ENCODE results near the gene OR6C3.
"Not testable (repeated sequence)": the region's sequence is repeated elsewhere in the genome, so short reads cannot be mapped to it uniquely, and the experiment has no call there.

Gene OR6C3

DNA sequence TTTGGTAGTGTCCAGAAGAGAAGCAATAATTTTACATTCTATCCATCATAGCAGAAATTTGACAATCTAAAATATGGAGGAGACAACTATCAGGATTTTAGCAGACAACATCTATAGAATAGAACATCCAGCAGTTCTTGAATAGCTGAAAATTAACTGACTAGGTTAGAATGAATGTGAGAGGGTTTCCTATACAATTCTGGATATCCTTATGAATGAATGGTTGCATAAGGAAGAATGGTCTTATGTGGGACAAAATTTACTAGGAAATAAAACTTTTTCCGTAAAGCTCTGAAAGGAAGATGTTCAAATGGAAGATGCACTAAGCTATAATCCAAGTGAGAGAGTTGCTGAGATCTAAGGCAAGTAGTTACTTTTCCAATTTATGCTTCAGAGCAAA, at the start of gene OR6C3:
TSS of gene OR6C3 (plus strand) at position 301 of the 400 bp plus-strand sequence. CDS start 955 bp downstream, outside the sequence.
- Histone ChIP-seq H3K27me3 (ENCODE audit: control insufficient read depth, insufficient read depth, low read length) (no peaks in the 10 kb centered on the region), H3K9ac (ENCODE audit: low read length) (no peak within 1 kb of the TSS), H3K27ac (ENCODE audit: low read length) (no peak within 1 kb of the TSS), H3K4me3 (ENCODE audit: low read length) (no peak within 1 kb of the TSS), H3K9me3 (ENCODE audit: control insufficient read depth, low read depth, low read length) (no peaks in the 10 kb centered on the region), H3K4me1 (ENCODE audit: control insufficient read depth, low read depth, low read length) (peaks cover 11% of the 10 kb centered on the region), H3K36me3 (ENCODE audit: control insufficient read depth, low read depth, low read length) (no peaks in the 10 kb centered on the region)

DNA sequence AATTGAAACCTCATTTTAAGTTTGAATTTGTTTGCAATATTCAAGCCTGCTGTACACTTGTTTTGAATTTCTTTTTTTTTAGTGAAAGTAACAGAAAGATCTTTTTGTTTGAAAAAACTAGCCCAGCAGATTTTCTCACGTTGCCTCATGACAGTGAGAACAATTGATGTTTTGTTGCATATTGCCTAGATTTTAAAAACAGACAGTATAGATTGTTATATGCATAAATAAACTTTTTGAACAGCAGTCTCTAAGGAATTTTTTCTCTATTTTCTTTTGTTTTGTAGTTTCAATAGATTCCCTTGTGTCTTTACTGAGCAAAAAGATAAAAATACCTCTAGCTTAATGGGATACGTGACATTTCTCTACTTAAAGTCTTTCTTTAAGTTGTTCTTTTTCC, 49.6 kb upstream of the OR6C3 start:
- H3K4me1 ChIP-seq (ENCODE audit: control insufficient read depth, low read depth, low read length): no peaks in the 10 kb centered on the region
- no peak overlapping the region for H3K27ac ChIP-seq (ENCODE audit: low read length)
- no peak overlapping the region for H3K9ac ChIP-seq (ENCODE audit: low read length)
- no peaks in the 10 kb centered on the region for H3K27me3 ChIP-seq (ENCODE audit: control insufficient read depth, insufficient read depth, low read length)
- no peaks in the 10 kb centered on the region for H3K36me3 ChIP-seq (ENCODE audit: control insufficient read depth, low read depth, low read length)
- H3K4me3 ChIP-seq (ENCODE audit: low read length): no peak overlapping the region
- H3K9me3 ChIP-seq (ENCODE audit: control insufficient read depth, low read depth, low read length): peaks cover 5% of the 10 kb centered on the region

DNA sequence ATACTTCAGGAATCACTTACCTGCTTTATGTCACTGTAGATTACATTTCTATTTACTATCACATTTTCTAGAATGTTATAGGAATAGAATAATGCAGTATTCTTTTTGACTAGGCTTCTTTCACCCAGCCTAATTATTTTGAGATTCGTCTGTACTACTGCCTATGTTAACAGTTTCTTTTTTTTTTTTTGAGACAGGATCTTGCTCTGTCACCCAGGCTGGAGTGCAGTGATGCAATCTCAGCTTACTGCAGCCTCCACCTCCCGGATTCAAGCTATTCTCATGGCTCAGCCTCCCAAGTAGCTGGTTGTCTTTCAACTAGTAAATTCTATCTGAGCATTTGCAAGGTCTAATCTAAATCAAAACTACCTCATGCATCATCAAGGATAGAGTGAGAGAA, 40.5 kb upstream of the OR6C3 start:
- no peaks in the 10 kb centered on the region for H3K4me1 ChIP-seq (ENCODE audit: control insufficient read depth, low read depth, low read length)
- H3K27me3 ChIP-seq (ENCODE audit: control insufficient read depth, insufficient read depth, low read length): no peaks in the 10 kb centered on the region
- no peaks in the 10 kb centered on the region for H3K36me3 ChIP-seq (ENCODE audit: control insufficient read depth, low read depth, low read length)
- H3K9me3 ChIP-seq (ENCODE audit: control insufficient read depth, low read depth, low read length): no peaks in the 10 kb centered on the region
- H3K4me3 ChIP-seq (ENCODE audit: low read length): no peak overlapping the region
- H3K27ac ChIP-seq (ENCODE audit: low read length): no peak overlapping the region
- no peak overlapping the region for H3K9ac ChIP-seq (ENCODE audit: low read length)

DNA sequence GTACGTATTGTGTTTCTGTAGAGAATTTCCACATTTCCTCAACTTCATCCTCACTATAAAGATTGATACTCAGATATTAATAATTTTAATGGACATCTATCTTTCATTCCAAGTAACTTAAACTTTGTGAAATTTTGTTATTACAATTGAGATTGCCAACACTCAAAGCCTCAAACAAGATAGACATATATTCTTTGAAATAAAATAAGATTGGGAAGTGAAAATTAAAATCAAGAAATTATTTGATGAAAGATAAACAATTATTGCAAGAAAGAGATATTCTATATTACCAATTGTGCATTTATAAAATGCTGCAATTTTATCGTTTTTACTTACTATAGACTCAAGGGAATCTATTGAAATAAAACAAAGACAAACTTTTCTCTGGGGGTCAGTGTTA, 34.1 kb upstream of the OR6C3 start, which contains the start of gene OR6C6:
TSS of gene OR6C6 (minus strand) at position 101 of the 400 bp plus-strand sequence. CDS start 1,337 bp downstream, outside the sequence.
- H3K9ac ChIP-seq (ENCODE audit: low read length): no peak within 1 kb of the TSS
- no peak within 1 kb of the TSS for H3K27ac ChIP-seq (ENCODE audit: low read length)
- no peaks in the 10 kb centered on the region for H3K27me3 ChIP-seq (ENCODE audit: control insufficient read depth, insufficient read depth, low read length)
- no peaks in the 10 kb centered on the region for H3K9me3 ChIP-seq (ENCODE audit: control insufficient read depth, low read depth, low read length)
- no peaks in the 10 kb centered on the region for H3K36me3 ChIP-seq (ENCODE audit: control insufficient read depth, low read depth, low read length)
- H3K4me1 ChIP-seq (ENCODE audit: control insufficient read depth, low read depth, low read length): no peaks in the 10 kb centered on the region
- H3K4me3 ChIP-seq (ENCODE audit: low read length): no peak within 1 kb of the TSS

DNA sequence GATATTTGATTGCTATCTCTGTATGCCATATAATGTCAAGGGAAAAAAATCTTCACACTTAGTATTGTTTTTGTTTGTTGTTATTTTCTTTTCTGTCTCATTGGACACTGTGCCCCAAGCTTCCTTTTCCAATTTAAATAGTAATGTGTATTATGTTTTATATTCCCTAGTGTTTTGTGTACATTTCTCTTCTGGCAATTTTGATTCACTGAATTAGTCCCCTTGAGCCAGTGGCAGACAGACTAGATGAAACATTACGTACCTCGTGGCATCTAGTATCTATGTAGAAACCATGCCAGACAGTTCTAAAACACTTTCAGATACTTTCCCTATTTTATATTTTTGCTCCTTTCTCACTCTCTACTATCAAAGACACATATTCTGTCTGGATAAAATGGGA, 16.5 kb upstream of the OR6C3 start, which contains the start of gene OR6C1:
TSS of gene OR6C1 (plus strand) at position 301 of the 400 bp plus-strand sequence. CDS start 6,257 bp downstream, outside the sequence.
- Histone ChIP-seq H3K27me3 (ENCODE audit: control insufficient read depth, insufficient read depth, low read length) (no peaks in the 10 kb centered on the region), H3K36me3 (ENCODE audit: control insufficient read depth, low read depth, low read length) (no peaks in the 10 kb centered on the region), H3K4me1 (ENCODE audit: control insufficient read depth, low read depth, low read length) (no peaks in the 10 kb centered on the region), H3K9ac (ENCODE audit: low read length) (no peak within 1 kb of the TSS), H3K4me3 (ENCODE audit: low read length) (no peak within 1 kb of the TSS), H3K27ac (ENCODE audit: low read length) (no peak within 1 kb of the TSS), H3K9me3 (ENCODE audit: control insufficient read depth, low read depth, low read length) (no peaks in the 10 kb centered on the region)

DNA sequence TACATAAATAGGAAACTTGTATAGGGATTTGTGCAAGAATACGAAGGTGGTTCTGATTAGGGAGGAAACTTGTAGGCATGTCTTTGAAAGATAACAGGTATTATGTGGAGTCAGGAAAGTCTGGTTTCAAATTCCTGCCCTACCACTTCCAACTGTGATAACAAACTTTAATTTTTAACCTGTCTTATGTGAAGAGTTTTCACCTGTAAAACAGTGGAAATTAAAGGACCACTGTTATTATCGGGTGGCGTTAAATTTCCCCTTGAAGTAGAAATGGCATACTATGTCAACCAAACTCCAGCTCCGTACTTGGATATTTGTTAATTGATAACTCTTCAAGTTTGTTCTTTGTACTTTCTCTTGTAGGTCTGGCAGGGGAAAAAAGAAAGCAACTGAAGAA, 10.3 kb upstream of the OR6C3 start:
- Histone ChIP-seq H3K4me1 (ENCODE audit: control insufficient read depth, low read depth, low read length) (no peaks in the 10 kb centered on the region), H3K9ac (ENCODE audit: low read length) (no peak overlapping the region), H3K9me3 (ENCODE audit: control insufficient read depth, low read depth, low read length) (no peaks in the 10 kb centered on the region), H3K36me3 (ENCODE audit: control insufficient read depth, low read depth, low read length) (no peaks in the 10 kb centered on the region), H3K4me3 (ENCODE audit: low read length) (no peak overlapping the region), H3K27ac (ENCODE audit: low read length) (no peak overlapping the region), H3K27me3 (ENCODE audit: control insufficient read depth, insufficient read depth, low read length) (no peaks in the 10 kb centered on the region)

DNA sequence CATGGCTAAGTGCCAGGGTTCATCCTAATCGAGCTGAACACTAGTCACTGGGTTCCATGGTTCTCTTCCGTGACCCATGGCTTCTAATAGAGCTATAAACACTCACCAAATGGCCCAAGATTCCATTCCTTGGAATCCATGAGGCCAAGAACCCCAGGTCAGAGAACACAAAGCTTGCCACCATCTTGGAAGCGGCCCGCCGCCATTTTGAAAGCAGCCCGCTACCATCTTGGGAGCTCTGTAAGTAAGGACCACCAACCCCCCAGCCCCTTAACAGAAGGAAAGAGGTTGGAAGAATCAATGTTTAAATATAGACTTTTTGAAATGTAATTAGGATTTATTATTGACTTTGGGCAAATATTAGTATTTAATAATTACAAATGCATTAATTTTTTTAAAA, 4.7 kb upstream of the OR6C3 start:
- H3K27ac ChIP-seq (ENCODE audit: low read length); H3K36me3 ChIP-seq (ENCODE audit: control insufficient read depth, low read depth, low read length); H3K9me3 ChIP-seq (ENCODE audit: control insufficient read depth, low read depth, low read length); H3K27me3 ChIP-seq (ENCODE audit: control insufficient read depth, insufficient read depth, low read length); H3K4me1 ChIP-seq (ENCODE audit: control insufficient read depth, low read depth, low read length); H3K4me3 ChIP-seq (ENCODE audit: low read length); H3K9ac ChIP-seq (ENCODE audit: low read length): not testable (repeated sequence)

DNA sequence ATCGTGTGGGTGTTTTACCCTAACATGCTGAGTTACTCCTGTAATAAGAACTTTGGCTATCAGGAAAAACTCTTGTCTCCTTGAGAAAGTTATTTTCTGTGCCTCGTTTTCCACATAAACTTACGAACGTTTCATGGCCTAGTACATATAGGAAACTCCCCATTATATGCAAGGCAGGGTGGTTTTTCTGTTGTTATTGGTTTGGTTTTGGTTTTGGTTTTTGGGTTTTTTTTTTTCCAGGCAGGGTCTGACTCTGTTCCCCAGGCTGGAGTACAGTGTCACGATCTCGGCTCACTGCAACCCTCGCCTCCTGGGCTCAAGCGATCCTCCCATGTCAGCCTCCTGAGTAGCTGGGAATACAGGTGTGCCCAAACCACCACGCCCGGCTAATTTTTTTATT, 5.5 kb downstream of the OR6C3 start:
- Histone ChIP-seq H3K27me3 (ENCODE audit: control insufficient read depth, insufficient read depth, low read length) (no peaks in the 10 kb centered on the region), H3K4me1 (ENCODE audit: control insufficient read depth, low read depth, low read length) (peaks cover 11% of the 10 kb centered on the region), H3K9me3 (ENCODE audit: control insufficient read depth, low read depth, low read length) (no peaks in the 10 kb centered on the region), H3K4me3 (ENCODE audit: low read length) (no peak overlapping the region), H3K27ac (ENCODE audit: low read length) (no peak overlapping the region), H3K36me3 (ENCODE audit: control insufficient read depth, low read depth, low read length) (no peaks in the 10 kb centered on the region), H3K9ac (ENCODE audit: low read length) (no peak overlapping the region)

DNA sequence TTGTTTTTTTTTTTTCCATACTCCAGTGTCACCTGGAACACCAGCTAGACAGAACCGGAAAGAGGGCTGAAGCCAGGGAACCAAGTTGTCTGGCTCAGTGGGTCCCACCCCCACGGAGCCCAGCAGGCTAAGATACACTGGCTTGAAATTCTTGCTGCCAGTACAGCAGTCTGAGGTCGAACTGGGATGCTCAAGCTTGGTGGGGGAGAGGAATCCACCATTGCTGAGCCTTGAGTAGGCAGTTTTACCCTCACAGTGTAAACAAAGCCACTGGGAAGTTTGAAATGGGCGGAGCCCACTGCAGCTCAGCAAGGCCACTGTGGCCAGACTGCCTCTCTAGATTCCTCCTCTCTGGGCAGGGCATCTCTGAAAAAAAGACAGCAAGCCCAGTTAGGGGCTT, 24.8 kb downstream of the OR6C3 start:
- H3K27me3 ChIP-seq (ENCODE audit: control insufficient read depth, insufficient read depth, low read length); H3K36me3 ChIP-seq (ENCODE audit: control insufficient read depth, low read depth, low read length); H3K4me3 ChIP-seq (ENCODE audit: low read length); H3K9me3 ChIP-seq (ENCODE audit: control insufficient read depth, low read depth, low read length); H3K4me1 ChIP-seq (ENCODE audit: control insufficient read depth, low read depth, low read length); H3K27ac ChIP-seq (ENCODE audit: low read length); H3K9ac ChIP-seq (ENCODE audit: low read length): not testable (repeated sequence)

DNA sequence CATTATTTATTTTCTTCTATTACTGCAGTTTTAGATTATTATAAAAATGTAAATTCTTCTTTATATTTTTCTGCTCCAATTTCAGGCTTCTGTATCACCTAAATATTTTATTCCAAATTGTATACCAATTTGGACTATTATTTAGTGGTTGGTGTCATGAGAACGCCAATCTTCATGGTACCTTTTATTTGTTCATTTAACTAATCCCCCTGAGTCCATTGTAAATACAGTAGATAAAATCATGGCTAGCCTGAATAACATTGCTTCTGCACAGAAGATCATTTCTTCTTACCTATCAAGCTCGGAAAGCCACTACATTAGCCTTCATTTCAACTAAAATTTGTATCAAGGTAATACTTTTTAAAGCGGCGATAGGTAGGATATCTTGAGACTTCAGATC, 32.1 kb downstream of the OR6C3 start, which contains the start of gene OR6C75:
TSS of gene OR6C75 (plus strand) at position 301 of the 400 bp plus-strand sequence. CDS start 2,136 bp downstream, outside the sequence.
- H3K27me3 ChIP-seq (ENCODE audit: control insufficient read depth, insufficient read depth, low read length): no peaks in the 10 kb centered on the region
- H3K9ac ChIP-seq (ENCODE audit: low read length): no peak within 1 kb of the TSS

DNA sequence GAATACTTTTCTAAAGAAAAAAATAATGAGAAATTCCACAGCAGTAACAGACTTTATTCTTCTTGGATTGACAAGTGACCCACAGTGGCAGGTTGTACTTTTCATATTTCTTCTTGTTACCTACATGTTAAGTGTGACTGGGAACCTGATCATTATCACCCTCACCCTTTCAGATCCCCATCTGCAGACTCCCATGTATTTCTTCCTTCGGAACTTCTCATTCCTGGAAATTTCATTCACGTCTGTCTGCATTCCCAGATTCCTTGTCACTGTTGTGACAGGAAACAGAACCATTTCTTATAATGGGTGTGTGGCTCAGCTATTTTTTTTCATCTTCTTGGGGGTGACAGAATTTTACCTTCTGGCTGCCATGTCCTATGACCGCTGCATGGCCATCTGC, 34.5 kb downstream of the OR6C3 start:
- H3K9ac ChIP-seq (ENCODE audit: low read length): no peak overlapping the region
- H3K4me1 ChIP-seq (ENCODE audit: control insufficient read depth, low read depth, low read length): no peaks in the 10 kb centered on the region
- no peaks in the 10 kb centered on the region for H3K9me3 ChIP-seq (ENCODE audit: control insufficient read depth, low read depth, low read length)
- H3K36me3 ChIP-seq (ENCODE audit: control insufficient read depth, low read depth, low read length): no peaks in the 10 kb centered on the region
- no peaks in the 10 kb centered on the region for H3K27me3 ChIP-seq (ENCODE audit: control insufficient read depth, insufficient read depth, low read length)
- H3K4me3 ChIP-seq (ENCODE audit: low read length): no peak overlapping the region
- no peak overlapping the region for H3K27ac ChIP-seq (ENCODE audit: low read length)

More for the DNA sequence above, 32.1 kb downstream of the OR6C3 start, which contains the start of gene OR6C75:
- H3K27ac ChIP-seq (ENCODE audit: low read length): no peak within 1 kb of the TSS
- H3K9me3 ChIP-seq (ENCODE audit: control insufficient read depth, low read depth, low read length): no peaks in the 10 kb centered on the region
- no peaks in the 10 kb centered on the region for H3K36me3 ChIP-seq (ENCODE audit: control insufficient read depth, low read depth, low read length)
- H3K4me1 ChIP-seq (ENCODE audit: control insufficient read depth, low read depth, low read length): no peaks in the 10 kb centered on the region
- no peak within 1 kb of the TSS for H3K4me3 ChIP-seq (ENCODE audit: low read length)

DNA sequence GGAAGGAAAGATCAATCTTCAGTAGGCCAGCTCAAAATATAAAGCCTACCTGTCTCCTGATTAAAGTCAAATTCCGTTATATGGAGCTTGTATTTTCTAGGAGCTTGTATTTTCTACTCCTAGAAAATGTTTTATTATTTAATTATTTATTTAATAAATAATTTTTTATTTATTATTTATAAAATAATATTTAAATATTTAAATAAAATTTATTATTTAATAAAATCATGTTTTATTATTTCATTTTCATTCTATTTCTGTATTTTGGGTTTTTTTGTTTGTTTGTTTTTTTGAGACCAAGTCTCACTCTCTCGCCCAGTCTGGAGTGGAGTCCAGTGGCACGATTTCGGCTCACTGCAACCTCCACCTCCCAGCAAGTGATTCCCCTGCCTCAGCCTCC, 42.0 kb downstream of the OR6C3 start:
- no peaks in the 10 kb centered on the region for H3K36me3 ChIP-seq (ENCODE audit: control insufficient read depth, low read depth, low read length)
- no peaks in the 10 kb centered on the region for H3K9me3 ChIP-seq (ENCODE audit: control insufficient read depth, low read depth, low read length)
- no peak overlapping the region for H3K9ac ChIP-seq (ENCODE audit: low read length)
- no peaks in the 10 kb centered on the region for H3K27me3 ChIP-seq (ENCODE audit: control insufficient read depth, insufficient read depth, low read length)
- H3K4me1 ChIP-seq (ENCODE audit: control insufficient read depth, low read depth, low read length): no peaks in the 10 kb centered on the region
- H3K27ac ChIP-seq (ENCODE audit: low read length): no peak overlapping the region
- H3K4me3 ChIP-seq (ENCODE audit: low read length): no peak overlapping the region

Data from iPS-18a (cell line).